Activated naive CD4-positive, alpha-beta T cell treated with anti-CD3 and anti-CD28 coated beads, Interleukin-2, amount 10 ng/mL, durations not matched to agents 7 days and 5 days (primary cell): Measurements from ENCODE around the gene LRRC4C.
"Not testable (repeated sequence)": the region's sequence is repeated elsewhere in the genome, so short reads cannot be mapped to it uniquely, and the experiment has no call there.

Experiments
- CTCF ChIA-PET: fragments of 350-600 bp; sonication (Branson Sonifier 250); formaldehyde crosslinking; loops from one replicate; lab custom pipeline; 2021; ENCODE audit warnings: antibody characterized with exemption; lab: Charles Lee
- DNase-seq: peaks from one replicate; pipeline ENCODE4 v3.0.0-alpha.2; 2020
- H3K27ac Mint-ChIP-seq: one replicate; pipeline ENCODE4 v1.8.0; 2021; ENCODE audit warnings: mild to moderate bottlenecking, moderate library complexity, mixed read lengths
- H3K27me3 Mint-ChIP-seq: one replicate; pipeline ENCODE4 v1.8.0; 2021; ENCODE audit warnings: mild to moderate bottlenecking, mixed read lengths
- H3K36me3 Mint-ChIP-seq: one replicate; pipeline ENCODE4 v1.8.0; 2021; ENCODE audit warnings: mixed read lengths
- H3K4me1 Mint-ChIP-seq: one replicate; pipeline ENCODE4 v1.8.0; 2021; ENCODE audit warnings: mixed read lengths
- H3K4me3 Mint-ChIP-seq: one replicate; pipeline ENCODE4 v1.8.0; 2021; ENCODE audit warnings: mild to moderate bottlenecking, moderate library complexity, mixed read lengths
- H3K9me3 Mint-ChIP-seq: one replicate; pipeline ENCODE4 v1.8.0; 2021; ENCODE audit warnings: mixed read lengths

LRRC4C gene

GRCh38 chr11:40223596-40224330, 1235.7 kb downstream of the LRRC4C start:
- no peak for DNase-seq
- Mint-ChIP-seq H3K36me3 (no peaks in the 10 kb centered on the region), H3K27ac (no peak overlapping the region), H3K27me3 (no peaks in the 10 kb centered on the region), H3K9me3 (peaks cover 8% of the 10 kb centered on the region), H3K4me1 (no peaks in the 10 kb centered on the region), H3K4me3 (no peak overlapping the region)
- CTCF ChIA-PET, result no interaction called here

GRCh38 chr11:40219401-40219800, 1240.1 kb downstream of the LRRC4C start:
- no peak overlapping the region for H3K4me3 Mint-ChIP-seq
- no peak overlapping the region for H3K27ac Mint-ChIP-seq
- DNase-seq, result no peak
- H3K9me3 Mint-ChIP-seq, result peaks cover 16% of the 10 kb centered on the region
- CTCF ChIA-PET, result no interaction called here
- H3K4me1 Mint-ChIP-seq, result no peaks in the 10 kb centered on the region
- H3K27me3 Mint-ChIP-seq, result no peaks in the 10 kb centered on the region
- no peaks in the 10 kb centered on the region for H3K36me3 Mint-ChIP-seq

GRCh38 chr11:40215556-40215955, 1243.9 kb downstream of the LRRC4C start:
- Mint-ChIP-seq H3K36me3 (no peaks in the 10 kb centered on the region), H3K4me3 (no peak overlapping the region), H3K27me3 (no peaks in the 10 kb centered on the region), H3K27ac (no peak overlapping the region), H3K4me1 (no peaks in the 10 kb centered on the region), H3K9me3 (peaks cover 14% of the 10 kb centered on the region)
- DNase-seq, result no peak
- CTCF ChIA-PET, result no interaction called here

GRCh38 chr11:40207416-40207815, 1252.0 kb downstream of the LRRC4C start:
- DNase-seq, result no peak
- CTCF ChIA-PET, result no interaction called here
- no peak overlapping the region for H3K4me3 Mint-ChIP-seq
- no peaks in the 10 kb centered on the region for H3K27me3 Mint-ChIP-seq
- H3K9me3 Mint-ChIP-seq, result peaks cover 10% of the 10 kb centered on the region
- H3K27ac Mint-ChIP-seq, result no peak overlapping the region
- no peaks in the 10 kb centered on the region for H3K4me1 Mint-ChIP-seq
- H3K36me3 Mint-ChIP-seq, result no peaks in the 10 kb centered on the region

GRCh38 chr11:40204228-40204627, 1255.2 kb downstream of the LRRC4C start:
- H3K27me3 Mint-ChIP-seq, result no peaks in the 10 kb centered on the region
- no peak for DNase-seq
- CTCF ChIA-PET, result no interaction called here
- peaks cover 10% of the 10 kb centered on the region for H3K9me3 Mint-ChIP-seq
- H3K36me3 Mint-ChIP-seq, result no peaks in the 10 kb centered on the region
- no peak overlapping the region for H3K27ac Mint-ChIP-seq
- H3K4me3 Mint-ChIP-seq, result no peak overlapping the region
- H3K4me1 Mint-ChIP-seq, result no peaks in the 10 kb centered on the region

GRCh38 chr11:40203606-40204005, 1255.8 kb downstream of the LRRC4C start:
- Mint-ChIP-seq H3K36me3 (no peaks in the 10 kb centered on the region), H3K27me3 (no peaks in the 10 kb centered on the region), H3K4me1 (no peaks in the 10 kb centered on the region), H3K9me3 (peaks cover 12% of the 10 kb centered on the region), H3K27ac (no peak overlapping the region), H3K4me3 (no peak overlapping the region)
- CTCF ChIA-PET, result interaction anchor here (0.8 kb wide), 1 partner anchor 10 kb away, joined by 3 read pairs; no protein-coding TSS in a partner anchor
- DNase-seq, result no peak

GRCh38 chr11:40202589-40203270, 1256.7 kb downstream of the LRRC4C start:
- no peaks in the 10 kb centered on the region for H3K36me3 Mint-ChIP-seq
- CTCF ChIA-PET, result no interaction called here
- DNase-seq, result no peak
- H3K27ac Mint-ChIP-seq, result no peak overlapping the region
- H3K4me1 Mint-ChIP-seq, result no peaks in the 10 kb centered on the region
- H3K27me3 Mint-ChIP-seq, result no peaks in the 10 kb centered on the region
- peaks cover 15% of the 10 kb centered on the region for H3K9me3 Mint-ChIP-seq
- H3K4me3 Mint-ChIP-seq, result no peak overlapping the region

- CTCF ChIA-PET, DNase-seq, H3K4me3 Mint-ChIP-seq, H3K27ac Mint-ChIP-seq, H3K4me1 Mint-ChIP-seq, H3K36me3 Mint-ChIP-seq, H3K9me3 Mint-ChIP-seq, H3K27me3 Mint-ChIP-seq: not testable (repeated sequence)
Observed at GRCh38 chr11:40192590-40192989, 1266.9 kb downstream of the LRRC4C start.

GRCh38 chr11:40190294-40190693, 1269.2 kb downstream of the LRRC4C start:
- Mint-ChIP-seq H3K4me3 (no peak overlapping the region), H3K4me1 (no peaks in the 10 kb centered on the region), H3K27me3 (no peaks in the 10 kb centered on the region), H3K9me3 (peaks cover 9% of the 10 kb centered on the region), H3K27ac (no peak overlapping the region), H3K36me3 (no peaks in the 10 kb centered on the region)
- DNase-seq, result no peak
- CTCF ChIA-PET, result no interaction called here

- Mint-ChIP-seq H3K27ac (no peak overlapping the region), H3K27me3 (no peaks in the 10 kb centered on the region), H3K4me3 (no peak overlapping the region), H3K4me1 (no peaks in the 10 kb centered on the region), H3K9me3 (peaks cover 7% of the 10 kb centered on the region), H3K36me3 (no peaks in the 10 kb centered on the region)
- CTCF ChIA-PET, result no interaction called here
- no peak for DNase-seq
Observed at GRCh38 chr11:40188848-40189247, 1270.6 kb downstream of the LRRC4C start.

- DNase-seq, result no peak
- H3K36me3 Mint-ChIP-seq, result no peaks in the 10 kb centered on the region
- no peaks in the 10 kb centered on the region for H3K4me1 Mint-ChIP-seq
- no peak overlapping the region for H3K4me3 Mint-ChIP-seq
- CTCF ChIA-PET, result no interaction called here
- H3K27me3 Mint-ChIP-seq, result no peaks in the 10 kb centered on the region
- no peak overlapping the region for H3K27ac Mint-ChIP-seq
- H3K9me3 Mint-ChIP-seq, result peaks cover 5% of the 10 kb centered on the region
Observed at GRCh38 chr11:40187295-40187694, 1272.2 kb downstream of the LRRC4C start.

GRCh38 chr11:40186437-40187263, 1272.8 kb downstream of the LRRC4C start:
- H3K27ac Mint-ChIP-seq, result no peak overlapping the region
- H3K27me3 Mint-ChIP-seq, result no peaks in the 10 kb centered on the region
- no peaks in the 10 kb centered on the region for H3K36me3 Mint-ChIP-seq
- H3K4me1 Mint-ChIP-seq, result no peaks in the 10 kb centered on the region
- peaks cover 5% of the 10 kb centered on the region for H3K9me3 Mint-ChIP-seq
- CTCF ChIA-PET, result no interaction called here
- no peak overlapping the region for H3K4me3 Mint-ChIP-seq
- no peak for DNase-seq

- DNase-seq, result no peak
- no peaks in the 10 kb centered on the region for H3K27me3 Mint-ChIP-seq
- no peak overlapping the region for H3K27ac Mint-ChIP-seq
- CTCF ChIA-PET, result no interaction called here
- no peaks in the 10 kb centered on the region for H3K36me3 Mint-ChIP-seq
- peaks cover 5% of the 10 kb centered on the region for H3K9me3 Mint-ChIP-seq
- no peaks in the 10 kb centered on the region for H3K4me1 Mint-ChIP-seq
- no peak overlapping the region for H3K4me3 Mint-ChIP-seq
Observed at GRCh38 chr11:40185793-40186192, 1273.7 kb downstream of the LRRC4C start.
